Stimulated activated naive CD8-positive, alpha-beta T cell treated with anti-CD3 and anti-CD28 coated beads, Interleukin-15, amount 100 ng/mL, for 72 hours (primary cell): ENCODE data around the gene ATP2C2.
A peak's percentile ranks its signal among the peaks of the same experiment; 100 is the strongest.

Experiments used
- ATAC-seq: fragments of 150-1000 bp; cut with Tn5 transposase; 2 replicates; pipeline ENCODE4 v1.10.0; 2021; ENCODE audit warnings: mild to moderate bottlenecking, moderate library complexity
- DNase-seq, 2 donors: peaks; one replicate each; pipeline ENCODE4 v3.0.0; 2021 to 2022
- H3K27ac Mint-ChIP-seq, 2 donors: one replicate each; pipeline ENCODE4 v1.8.0; 2022; ENCODE audit warnings: mild to moderate bottlenecking in 2 of 2, mixed read lengths in 2 of 2, moderate library complexity in 2 of 2
- H3K27me3 Mint-ChIP-seq: one replicate; pipeline ENCODE4 v1.8.0; 2022; ENCODE audit warnings: mixed read lengths
- H3K4me1 Mint-ChIP-seq: one replicate; pipeline ENCODE4 v1.8.0; 2022; ENCODE audit warnings: mild to moderate bottlenecking, mixed read lengths
- H3K4me3 Mint-ChIP-seq, 2 donors: one replicate each; pipeline ENCODE4 v1.8.0; 2022; ENCODE audit warnings: mild to moderate bottlenecking in 2 of 2, mixed read lengths in 2 of 2, moderate library complexity in 1 of 2
- H3K9me3 Mint-ChIP-seq, 2 donors: one replicate each; pipeline ENCODE4 v1.8.0; 2022; ENCODE audit warnings: mixed read lengths in 2 of 2

ATP2C2 gene

GRCh38 chr16:84467256-84467655 is 98.9 kb downstream of the ATP2C2 start:
- no peaks in the 10 kb centered on the region for H3K27me3 Mint-ChIP-seq
- H3K27ac Mint-ChIP-seq, result no peak overlapping the region
- H3K9me3 Mint-ChIP-seq, result peaks cover 30% of the 10 kb centered on the region in 2 donors
- H3K4me3 Mint-ChIP-seq, result no peak overlapping the region
- DNase-seq, result no peak
- H3K4me1 Mint-ChIP-seq, result no peaks in the 10 kb centered on the region
- no peak for ATAC-seq

- no peak overlapping the region for H3K4me3 Mint-ChIP-seq
- peaks cover 30 to 31% of the 10 kb centered on the region in 2 donors for H3K9me3 Mint-ChIP-seq
- no peaks in the 10 kb centered on the region for H3K27me3 Mint-ChIP-seq
- no peak for ATAC-seq
- H3K4me1 Mint-ChIP-seq, result no peaks in the 10 kb centered on the region
- DNase-seq, result no peak
- no peak overlapping the region for H3K27ac Mint-ChIP-seq
These were observed 99.4 kb downstream of the ATP2C2 start for GRCh38 chr16:84467709-84468108.

- Mint-ChIP-seq H3K4me3 (no peak overlapping the region), H3K27ac (peak overlapping the region in 1 of 2 donors; percentile 19), H3K4me1 (peaks cover 6% of the 10 kb centered on the region), H3K9me3 (peaks cover 26 to 42% of the 10 kb centered on the region in 2 donors), H3K27me3 (no peaks in the 10 kb centered on the region)
- DNase-seq (no peak), ATAC-seq (no peak)
These were observed 103.0 kb downstream of the ATP2C2 start for GRCh38 chr16:84471316-84471715.

- no peaks in the 10 kb centered on the region for H3K27me3 Mint-ChIP-seq
- ATAC-seq (no peak), DNase-seq (no peak)
- H3K9me3 Mint-ChIP-seq, result peaks cover 21 to 36% of the 10 kb centered on the region in 2 donors
- H3K4me1 Mint-ChIP-seq, result peaks cover 6% of the 10 kb centered on the region
- peak overlapping the region in 1 of 2 donors; percentile 35 for H3K27ac Mint-ChIP-seq
- H3K4me3 Mint-ChIP-seq, result no peak overlapping the region
These were observed 103.6 kb downstream of the ATP2C2 start for GRCh38 chr16:84471966-84472365.

GRCh38 chr16:84475643-84476240 is 107.4 kb downstream of the ATP2C2 start:
- DNase-seq (no peak), ATAC-seq (no peak)
- peaks cover 11 to 27% of the 10 kb centered on the region in 2 donors for H3K9me3 Mint-ChIP-seq
- no peak overlapping the region for H3K27ac Mint-ChIP-seq
- peaks cover 15% of the 10 kb centered on the region for H3K4me1 Mint-ChIP-seq
- H3K4me3 Mint-ChIP-seq, result no peak overlapping the region
- no peaks in the 10 kb centered on the region for H3K27me3 Mint-ChIP-seq

GRCh38 chr16:84476401-84476800 is 108.1 kb downstream of the ATP2C2 start:
- peaks cover 15% of the 10 kb centered on the region for H3K4me1 Mint-ChIP-seq
- H3K4me3 Mint-ChIP-seq, result no peak overlapping the region
- DNase-seq (no peak), ATAC-seq (no peak)
- H3K27ac Mint-ChIP-seq, result no peak overlapping the region
- H3K27me3 Mint-ChIP-seq, result no peaks in the 10 kb centered on the region
- H3K9me3 Mint-ChIP-seq, result peaks cover 11 to 22% of the 10 kb centered on the region in 2 donors

GRCh38 chr16:84477661-84478060 is 109.3 kb downstream of the ATP2C2 start:
- Mint-ChIP-seq H3K27ac (no peak overlapping the region), H3K27me3 (no peaks in the 10 kb centered on the region), H3K9me3 (peaks cover 4 to 13% of the 10 kb centered on the region in 2 donors), H3K4me1 (peaks cover 15% of the 10 kb centered on the region), H3K4me3 (no peak overlapping the region)
- ATAC-seq, result no peak
- DNase-seq, result no peak

GRCh38 chr16:84478172-84478947 is 110.0 kb downstream of the ATP2C2 start:
- H3K4me1 Mint-ChIP-seq, result peaks cover 15% of the 10 kb centered on the region

GRCh38 chr16:84479716-84480450 is 111.5 kb downstream of the ATP2C2 start:
- ATAC-seq (no peak), DNase-seq (no peak)
- H3K9me3 Mint-ChIP-seq, result peaks cover 0 to 10% of the 10 kb centered on the region in 2 donors
- H3K27me3 Mint-ChIP-seq, result no peaks in the 10 kb centered on the region
- no peak overlapping the region for H3K27ac Mint-ChIP-seq
- no peak overlapping the region for H3K4me3 Mint-ChIP-seq
- H3K4me1 Mint-ChIP-seq, result peaks cover 15% of the 10 kb centered on the region

More at GRCh38 chr16:84478172-84478947, 110.0 kb downstream of the ATP2C2 start:
- Mint-ChIP-seq H3K27me3 (no peaks in the 10 kb centered on the region), H3K4me3 (no peak overlapping the region), H3K27ac (no peak overlapping the region), H3K9me3 (peaks cover 4 to 13% of the 10 kb centered on the region in 2 donors)
- no peak for DNase-seq
- no peak for ATAC-seq

GRCh38 chr16:84481051-84481735 is 112.9 kb downstream of the ATP2C2 start:
- Mint-ChIP-seq H3K4me1 (peaks cover 10% of the 10 kb centered on the region), H3K4me3 (no peak overlapping the region), H3K9me3 (no peaks in the 10 kb centered on the region), H3K27ac (peak overlapping the region in 1 of 2 donors; percentile 27), H3K27me3 (no peaks in the 10 kb centered on the region)
- ATAC-seq (no peak), DNase-seq (no peak)

- no peak overlapping the region for H3K4me3 Mint-ChIP-seq
- no peaks in the 10 kb centered on the region for H3K27me3 Mint-ChIP-seq
These were observed 113.9 kb downstream of the ATP2C2 start for GRCh38 chr16:84482001-84482891.

GRCh38 chr16:84482951-84483881 is 114.9 kb downstream of the ATP2C2 start:
- peak overlapping the region in 1 of 2 donors; percentile 86 for H3K27ac Mint-ChIP-seq
- no peak for ATAC-seq

More at GRCh38 chr16:84482001-84482891, 113.9 kb downstream of the ATP2C2 start:
- Mint-ChIP-seq H3K4me1 (peaks cover 10% of the 10 kb centered on the region), H3K27ac (peak overlapping the region in 1 of 2 donors; percentile 42), H3K9me3 (no peaks in the 10 kb centered on the region)
- ATAC-seq (no peak), DNase-seq (no peak)

GRCh38 chr16:84483882-84484565 is 115.7 kb downstream of the ATP2C2 start:
- Mint-ChIP-seq H3K4me1 (peaks cover 1% of the 10 kb centered on the region), H3K27me3 (no peaks in the 10 kb centered on the region), H3K27ac (no peak overlapping the region), H3K4me3 (no peak overlapping the region), H3K9me3 (no peaks in the 10 kb centered on the region)
- no peak for DNase-seq
- ATAC-seq, result no peak

More at GRCh38 chr16:84482951-84483881, 114.9 kb downstream of the ATP2C2 start:
- DNase-seq, result no peak
- Mint-ChIP-seq H3K9me3 (no peaks in the 10 kb centered on the region), H3K4me3 (no peak overlapping the region), H3K27me3 (no peaks in the 10 kb centered on the region), H3K4me1 (peaks cover 9% of the 10 kb centered on the region)
